ENCODE results near the gene MS4A14. TPM values are rescaled to one million over a fixed set of nuclear protein-coding genes. Genes with fewer than 3 reads are reported as not detected.

Gene MS4A14
- total RNA-seq, 3 donors from 2014 or later (not counting 1 experiment from before 2014, with no cell fraction given): 0.34 to 0.80 (median 0.78) TPM

DNA sequence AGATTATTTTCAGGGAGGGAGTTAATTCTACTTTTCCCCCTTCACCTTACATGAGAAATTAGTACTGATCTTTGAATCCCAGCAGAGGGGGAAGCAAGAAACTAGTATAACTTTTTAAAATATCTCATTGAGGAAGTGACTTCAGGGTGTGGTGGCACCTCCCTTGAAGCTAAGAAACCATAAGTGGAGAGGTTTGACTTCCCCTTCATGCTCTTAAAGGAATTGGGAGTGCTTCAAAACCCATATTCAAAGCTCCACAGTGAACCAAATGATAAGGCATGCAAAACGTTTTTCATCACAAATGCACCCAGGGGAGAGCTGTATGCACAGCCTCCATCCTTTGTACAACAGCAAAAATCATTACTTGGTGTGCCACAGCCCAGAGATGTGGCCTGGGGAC is 540 bp downstream of the MS4A14 start:
- Histone ChIP-seq H3K27ac (ENCODE audit: low read length) (peak overlapping the region; percentile 55), H3K36me3 (ENCODE audit: control insufficient read depth, insufficient read depth, low read length) (no peaks in the 10 kb centered on the region), H3K4me3 (ENCODE audit: low read length) (no peak overlapping the region), H3K9me3 (ENCODE audit: control insufficient read depth, insufficient read depth, low read length) (no peaks in the 10 kb centered on the region), H3K27me3 (ENCODE audit: control insufficient read depth, insufficient read depth, low read length) (no peaks in the 10 kb centered on the region), H3K4me1 (ENCODE audit: control insufficient read depth, insufficient read depth, low read length) (peaks cover 4% of the 10 kb centered on the region)
- no peaks in the 10 kb centered on the region for H3K27me3 Mint-ChIP-seq (ENCODE audit: low read depth in 2 of 2)
- H3K9me3 Mint-ChIP-seq: no peaks in the 10 kb centered on the region
- TF ChIP-seq, protein P1, sequence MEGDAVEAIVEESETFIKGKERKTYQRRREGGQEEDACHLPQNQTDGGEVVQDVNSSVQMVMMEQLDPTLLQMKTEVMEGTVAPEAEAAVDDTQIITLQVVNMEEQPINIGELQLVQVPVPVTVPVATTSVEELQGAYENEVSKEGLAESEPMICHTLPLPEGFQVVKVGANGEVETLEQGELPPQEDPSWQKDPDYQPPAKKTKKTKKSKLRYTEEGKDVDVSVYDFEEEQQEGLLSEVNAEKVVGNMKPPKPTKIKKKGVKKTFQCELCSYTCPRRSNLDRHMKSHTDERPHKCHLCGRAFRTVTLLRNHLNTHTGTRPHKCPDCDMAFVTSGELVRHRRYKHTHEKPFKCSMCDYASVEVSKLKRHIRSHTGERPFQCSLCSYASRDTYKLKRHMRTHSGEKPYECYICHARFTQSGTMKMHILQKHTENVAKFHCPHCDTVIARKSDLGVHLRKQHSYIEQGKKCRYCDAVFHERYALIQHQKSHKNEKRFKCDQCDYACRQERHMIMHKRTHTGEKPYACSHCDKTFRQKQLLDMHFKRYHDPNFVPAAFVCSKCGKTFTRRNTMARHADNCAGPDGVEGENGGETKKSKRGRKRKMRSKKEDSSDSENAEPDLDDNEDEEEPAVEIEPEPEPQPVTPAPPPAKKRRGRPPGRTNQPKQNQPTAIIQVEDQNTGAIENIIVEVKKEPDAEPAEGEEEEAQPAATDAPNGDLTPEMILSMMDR (IDR thresholded peaks at IDR 0.05): no peak
- H3K4me3 Mint-ChIP-seq: no peak overlapping the region
- 6% methylated on average over 1 of the region's 1 CpG for WGBS (ENCODE audit: insufficient coverage)
- intact Hi-C loops (cut with micrococcal nuclease): no loop called here
- H3K36me3 Mint-ChIP-seq: no peaks in the 10 kb centered on the region
- peaks cover 13% of the 10 kb centered on the region in 2 donors for H3K4me1 Mint-ChIP-seq
- ATAC-seq (no peak), DNase-seq (no peak)
- peak overlapping the region in 1 of 2 donors; percentile 19 for H3K27ac Mint-ChIP-seq

DNA sequence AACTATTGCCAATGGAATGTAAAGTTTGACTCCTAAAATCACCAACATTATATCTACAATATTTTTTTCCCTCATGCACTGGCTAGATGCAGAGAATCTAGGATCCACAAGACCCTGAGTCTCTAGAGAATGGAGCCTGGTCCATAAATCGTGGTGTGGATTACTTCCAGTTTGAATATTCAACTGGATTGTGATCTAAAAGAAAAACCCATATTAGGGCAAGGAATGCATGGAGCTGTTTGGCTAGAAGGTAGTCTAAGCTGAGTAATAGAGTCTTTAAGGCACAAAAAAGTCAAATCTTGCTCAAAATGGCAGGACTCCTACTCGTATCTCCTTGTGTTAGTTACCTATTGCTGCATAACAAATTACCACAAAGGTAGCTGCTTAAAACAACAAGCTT is 23.8 kb downstream of the MS4A14 start:
- intact Hi-C loops (cut with micrococcal nuclease): no loop called here
- no peaks in the 10 kb centered on the region for H3K9me3 Mint-ChIP-seq
- 40% methylated on average over 2 of the region's 2 CpGs for WGBS (ENCODE audit: insufficient coverage)

DNA sequence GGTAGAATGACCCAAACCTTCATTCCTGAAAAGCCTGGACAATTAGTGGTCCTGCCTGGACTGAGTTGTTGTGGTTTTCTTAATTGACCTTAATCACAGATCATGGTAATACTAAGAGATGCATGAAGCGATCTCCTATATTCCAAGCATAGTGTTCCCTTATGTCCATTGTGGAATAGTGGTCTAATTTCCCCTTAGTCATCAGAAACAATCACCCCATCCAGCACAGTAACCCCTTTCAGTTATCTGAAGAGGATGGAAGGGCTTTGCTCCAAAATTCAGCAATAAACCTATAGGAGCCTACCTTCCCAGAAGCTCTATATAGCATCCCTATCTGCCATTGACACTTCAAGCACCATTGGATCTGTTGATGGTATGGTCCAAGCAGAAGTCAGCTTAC is 26.4 kb downstream of the MS4A14 start:
- Mint-ChIP-seq H3K4me3 (no peak overlapping the region), H3K27ac (no peak overlapping the region), H3K27me3 (ENCODE audit: low read depth in 2 of 2) (peaks cover 3 to 8% of the 10 kb centered on the region in 2 donors), H3K4me1 (no peaks in the 10 kb centered on the region), H3K9me3 (no peaks in the 10 kb centered on the region), H3K36me3 (no peaks in the 10 kb centered on the region)
- H3K27me3 ChIP-seq (ENCODE audit: control insufficient read depth, insufficient read depth, low read length): no peaks in the 10 kb centered on the region
- no peak overlapping the region for H3K4me3 ChIP-seq (ENCODE audit: low read length)
- no peaks in the 10 kb centered on the region for H3K9me3 ChIP-seq (ENCODE audit: control insufficient read depth, insufficient read depth, low read length)
- ATAC-seq (no peak), DNase-seq (no peak)
- TF ChIP-seq, protein P1 (IDR thresholded peaks at IDR 0.05): no peak
- no peak overlapping the region for H3K27ac ChIP-seq (ENCODE audit: low read length)
- intact Hi-C loops (cut with micrococcal nuclease): no loop called here
- H3K4me1 ChIP-seq (ENCODE audit: control insufficient read depth, insufficient read depth, low read length): no peaks in the 10 kb centered on the region
- no peaks in the 10 kb centered on the region for H3K36me3 ChIP-seq (ENCODE audit: control insufficient read depth, insufficient read depth, low read length)
- WGBS (ENCODE audit: insufficient coverage): 80% methylated on average over 1 of the region's 1 CpG

More for the DNA sequence above, 23.8 kb downstream of the MS4A14 start:
- DNase-seq (no peak), ATAC-seq (no peak)
- Mint-ChIP-seq H3K27me3 (ENCODE audit: low read depth in 2 of 2) (peaks cover 13 to 20% of the 10 kb centered on the region in 2 donors), H3K27ac (no peak overlapping the region), H3K4me3 (no peak overlapping the region), H3K4me1 (no peaks in the 10 kb centered on the region), H3K36me3 (no peaks in the 10 kb centered on the region)
- Histone ChIP-seq H3K4me1 (ENCODE audit: control insufficient read depth, insufficient read depth, low read length) (no peaks in the 10 kb centered on the region), H3K27ac (ENCODE audit: low read length) (no peak overlapping the region), H3K4me3 (ENCODE audit: low read length) (no peak overlapping the region), H3K9me3 (ENCODE audit: control insufficient read depth, insufficient read depth, low read length) (no peaks in the 10 kb centered on the region), H3K27me3 (ENCODE audit: control insufficient read depth, insufficient read depth, low read length) (no peaks in the 10 kb centered on the region), H3K36me3 (ENCODE audit: control insufficient read depth, insufficient read depth, low read length) (no peaks in the 10 kb centered on the region)
- TF ChIP-seq, protein P1 (IDR thresholded peaks at IDR 0.05): no peak

DNA sequence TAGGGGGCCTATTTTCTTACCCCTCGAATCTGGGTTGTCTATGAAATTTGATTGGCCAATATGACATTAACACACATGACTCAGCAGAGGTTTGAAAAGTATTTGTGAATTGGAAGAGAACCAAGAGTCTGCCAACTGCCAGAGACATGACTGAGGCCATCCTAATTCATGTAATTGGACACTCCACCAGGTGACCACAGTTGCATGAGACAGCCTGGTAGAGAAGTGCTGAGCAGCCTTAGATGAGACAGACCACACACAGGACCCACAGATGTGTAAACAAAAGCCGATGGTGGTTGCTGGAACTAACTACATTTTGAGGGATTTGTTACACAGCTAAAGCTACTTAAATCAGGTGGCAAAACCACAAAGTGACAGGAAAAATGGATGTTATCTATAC is 32.3 kb downstream of the MS4A14 start:
- no peak overlapping the region for H3K4me3 ChIP-seq (ENCODE audit: low read length)
- H3K4me3 Mint-ChIP-seq: no peak overlapping the region
- no peak for ATAC-seq
- no peak for DNase-seq
- peaks cover 7 to 16% of the 10 kb centered on the region in 2 donors for H3K27me3 Mint-ChIP-seq (ENCODE audit: low read depth in 2 of 2)
- WGBS (ENCODE audit: insufficient coverage): 49% methylated on average over 2 of the region's 2 CpGs
- TF ChIP-seq, protein P1 (IDR thresholded peaks at IDR 0.05): no peak
- H3K9me3 Mint-ChIP-seq: no peaks in the 10 kb centered on the region
- no peaks in the 10 kb centered on the region for H3K36me3 ChIP-seq (ENCODE audit: control insufficient read depth, insufficient read depth, low read length)
- no peaks in the 10 kb centered on the region for H3K4me1 ChIP-seq (ENCODE audit: control insufficient read depth, insufficient read depth, low read length)
- H3K9me3 ChIP-seq (ENCODE audit: control insufficient read depth, insufficient read depth, low read length): no peaks in the 10 kb centered on the region
- H3K27ac Mint-ChIP-seq: no peak overlapping the region
- H3K27me3 ChIP-seq (ENCODE audit: control insufficient read depth, insufficient read depth, low read length): no peaks in the 10 kb centered on the region
- no peaks in the 10 kb centered on the region for H3K36me3 Mint-ChIP-seq
- H3K27ac ChIP-seq (ENCODE audit: low read length): no peak overlapping the region
- H3K4me1 Mint-ChIP-seq: no peaks in the 10 kb centered on the region
- intact Hi-C loops (cut with micrococcal nuclease): no loop called here

Measured in natural killer cell (primary cell).